NCI-H146 treated with DMSO at 0.1 percent for 48 hours (cell line): Measurements from ENCODE around the gene ABHD17B.
A peak's percentile ranks its signal among the peaks of the same experiment; 100 is the strongest.

Experiments
- DNase-seq: peaks from one replicate; lab custom pipeline; 2025; ENCODE audit not compliant: unreplicated experiment; lab: John Stamatoyannopoulos, UW

Gene ABHD17B

GRCh38 chr9:71879644-71880174 is 31.3 kb downstream of the ABHD17B start:
- DNase-seq = no peak

GRCh38 chr9:71878327-71879274 is 32.4 kb downstream of the ABHD17B start:
- no peak for DNase-seq

- no peak for DNase-seq
Observed at GRCh38 chr9:71876829-71877228, 34.2 kb downstream of the ABHD17B start.

GRCh38 chr9:71876106-71876505 is 34.9 kb downstream of the ABHD17B start:
- no peak for DNase-seq

- no peak for DNase-seq
Observed at GRCh38 chr9:71875345-71875744, 35.6 kb downstream of the ABHD17B start.

- DNase-seq = no peak
Observed at GRCh38 chr9:71863631-71864030, 47.4 kb downstream of the ABHD17B start.

- DNase-seq = no peak
Observed at GRCh38 chr9:71861618-71862017, 49.4 kb downstream of the ABHD17B start.

GRCh38 chr9:71859939-71860338 is 51.1 kb downstream of the ABHD17B start:
- no peak for DNase-seq

GRCh38 chr9:71858812-71859211 is 52.2 kb downstream of the ABHD17B start:
- no peak for DNase-seq

- no peak for DNase-seq
Observed at GRCh38 chr9:71858102-71858798, 52.7 kb downstream of the ABHD17B start.

GRCh38 chr9:71857159-71857558 is 53.8 kb downstream of the ABHD17B start:
- peak; percentile 0 for DNase-seq

DNA sequence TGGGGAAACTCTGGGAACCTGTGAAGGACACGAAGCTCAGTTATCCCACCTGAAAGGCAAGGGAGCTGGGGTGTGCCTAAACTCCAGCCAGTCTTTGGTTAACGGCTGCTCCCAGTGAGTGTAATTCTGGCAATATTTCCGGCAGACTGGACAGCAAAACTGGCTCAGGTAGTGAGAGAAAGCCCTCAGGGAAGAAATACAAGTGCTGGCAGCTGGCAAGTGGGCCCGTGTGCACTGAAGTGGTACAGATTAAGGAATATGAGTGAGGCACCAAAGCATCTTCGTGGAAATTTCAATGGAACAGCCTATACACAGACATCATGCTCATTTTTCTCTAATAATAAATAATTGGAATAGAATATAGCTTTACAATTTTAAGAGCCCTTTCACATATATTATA is 56.2 kb downstream of the ABHD17B start:
- DNase-seq = no peak

- DNase-seq = no peak
Observed at GRCh38 chr9:71853084-71853483, 57.9 kb downstream of the ABHD17B start.

- DNase-seq = no peak
Observed at GRCh38 chr9:71850996-71851395, 60.0 kb downstream of the ABHD17B start.

DNA sequence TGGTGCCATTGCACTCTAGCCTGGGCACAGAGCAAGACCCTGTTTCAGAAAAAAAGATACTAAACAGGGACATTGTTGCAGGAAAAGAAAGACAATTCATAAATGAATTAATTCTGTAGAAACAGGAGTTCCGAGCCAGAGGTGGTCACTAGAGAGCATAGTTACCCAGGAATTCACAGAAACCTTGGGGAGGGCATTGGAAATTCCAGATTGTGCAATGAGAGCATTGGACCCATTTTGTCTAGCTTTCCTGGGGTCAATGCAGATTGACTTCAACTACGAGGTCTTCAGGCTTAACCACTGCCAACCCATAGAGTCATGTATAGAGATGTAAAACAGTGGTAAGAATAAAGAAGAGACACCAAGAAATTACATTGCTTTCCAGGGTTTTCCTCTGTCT is 63.1 kb downstream of the ABHD17B start:
- DNase-seq = no peak

DNA sequence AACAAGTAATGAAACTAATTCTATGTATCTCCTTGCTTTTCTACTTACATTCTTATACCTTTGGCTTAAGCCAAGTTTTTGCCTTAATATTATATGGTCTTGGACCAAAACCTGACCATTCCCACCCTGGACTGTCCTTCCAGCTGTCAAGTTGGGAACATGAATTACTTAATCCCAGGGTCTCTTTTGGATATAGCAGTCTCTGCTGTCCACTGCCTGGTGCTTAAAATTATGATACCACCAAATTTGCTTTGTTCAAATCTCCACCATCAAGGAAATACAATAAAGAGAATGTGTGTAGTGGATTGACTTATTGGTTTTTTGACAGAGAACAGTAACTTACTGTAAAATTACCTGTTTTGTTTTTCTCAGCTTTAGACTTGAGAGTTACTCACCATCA is 66.2 kb downstream of the ABHD17B start:
- no peak for DNase-seq

DNA sequence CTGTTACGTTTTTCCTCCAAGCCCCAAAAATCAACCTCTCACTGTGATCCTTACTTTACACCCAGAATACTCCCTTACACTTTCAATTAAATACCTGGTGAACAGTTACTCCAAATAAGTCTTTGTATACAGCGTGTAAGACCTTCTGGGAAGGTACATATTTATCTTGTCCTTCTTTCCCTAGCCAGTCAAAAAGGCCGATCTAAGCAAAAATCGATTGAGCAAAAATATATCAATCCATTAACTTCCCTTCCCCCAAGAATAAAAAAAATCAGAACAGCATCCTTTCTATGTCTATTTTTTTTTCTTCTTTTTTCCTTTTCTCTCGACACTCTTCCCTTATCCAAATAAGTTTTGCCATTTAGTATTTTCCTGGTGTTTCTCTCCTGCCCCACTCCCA is 71.3 kb downstream of the ABHD17B start:
- DNase-seq = no peak

DNA sequence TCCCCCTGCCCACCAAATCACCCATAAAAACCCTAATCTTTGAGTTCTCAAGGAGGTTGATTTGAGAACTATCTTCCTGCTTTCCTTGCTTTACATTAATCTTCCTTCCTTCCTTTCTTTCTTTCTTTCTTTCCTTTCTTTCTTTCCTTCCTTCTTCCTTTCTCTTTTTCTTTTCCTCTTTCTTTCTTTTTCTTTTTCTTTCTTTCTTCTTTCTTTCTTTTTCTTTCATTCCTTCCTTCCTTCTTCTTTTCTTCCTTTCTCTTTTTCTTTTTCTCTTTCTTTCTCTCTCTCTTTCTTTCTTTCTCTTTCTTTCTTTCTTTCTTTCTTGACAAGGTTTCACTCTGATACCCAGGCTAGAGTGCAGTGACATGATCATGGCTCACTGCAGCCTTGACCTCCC is 75.4 kb downstream of the ABHD17B start:
- no peak for DNase-seq

- DNase-seq = no peak
Observed at GRCh38 chr9:71830929-71831328, 80.1 kb downstream of the ABHD17B start.

DNA sequence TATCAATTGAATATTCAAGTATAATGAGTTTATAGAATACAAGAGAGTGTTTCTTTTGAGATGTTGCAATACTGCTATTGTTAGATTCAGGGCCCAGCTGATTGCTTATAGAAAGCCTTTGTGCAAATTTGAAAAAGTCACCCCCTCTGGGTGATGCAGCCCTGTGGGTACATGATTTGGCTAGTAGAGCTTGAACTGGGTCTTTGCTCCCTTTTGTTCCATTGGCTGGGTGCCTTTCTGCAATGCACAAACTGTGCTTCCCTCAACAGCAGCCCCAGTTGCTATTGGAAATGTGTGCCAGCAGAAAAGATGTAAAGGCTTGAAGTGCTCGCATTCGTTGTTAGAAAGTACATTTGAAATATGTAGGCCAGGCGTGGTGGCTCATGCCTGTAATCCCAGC is 80.8 kb downstream of the ABHD17B start:
- DNase-seq = no peak

GRCh38 chr9:71826279-71826678 is 84.7 kb downstream of the ABHD17B start:
- DNase-seq = no peak

DNA sequence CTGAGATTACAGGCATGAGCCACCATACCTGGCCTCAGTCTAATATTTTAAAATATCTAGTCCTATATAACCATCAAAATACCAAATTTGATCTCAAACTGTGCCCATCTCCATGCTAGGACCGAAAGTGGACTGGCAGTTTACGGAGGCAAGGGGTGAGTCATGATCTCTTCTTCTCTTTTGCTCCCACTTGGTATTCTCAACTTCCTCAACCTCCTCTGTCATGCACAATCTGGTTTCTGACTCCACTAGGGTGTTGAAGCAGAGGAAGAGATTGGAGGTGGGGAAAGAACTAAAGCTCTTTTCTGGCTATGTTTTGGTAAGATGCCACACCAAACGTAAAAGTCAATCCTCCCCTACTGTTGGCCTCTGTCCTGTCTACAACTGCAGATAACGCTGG is 86.7 kb downstream of the ABHD17B start:
- no peak for DNase-seq
